ENCODE results near the gene PTPRN2.
"Not testable (repeated sequence)": the region's sequence is repeated elsewhere in the genome, so short reads cannot be mapped to it uniquely, and the experiment has no call there.

Gene PTPRN2

DNA sequence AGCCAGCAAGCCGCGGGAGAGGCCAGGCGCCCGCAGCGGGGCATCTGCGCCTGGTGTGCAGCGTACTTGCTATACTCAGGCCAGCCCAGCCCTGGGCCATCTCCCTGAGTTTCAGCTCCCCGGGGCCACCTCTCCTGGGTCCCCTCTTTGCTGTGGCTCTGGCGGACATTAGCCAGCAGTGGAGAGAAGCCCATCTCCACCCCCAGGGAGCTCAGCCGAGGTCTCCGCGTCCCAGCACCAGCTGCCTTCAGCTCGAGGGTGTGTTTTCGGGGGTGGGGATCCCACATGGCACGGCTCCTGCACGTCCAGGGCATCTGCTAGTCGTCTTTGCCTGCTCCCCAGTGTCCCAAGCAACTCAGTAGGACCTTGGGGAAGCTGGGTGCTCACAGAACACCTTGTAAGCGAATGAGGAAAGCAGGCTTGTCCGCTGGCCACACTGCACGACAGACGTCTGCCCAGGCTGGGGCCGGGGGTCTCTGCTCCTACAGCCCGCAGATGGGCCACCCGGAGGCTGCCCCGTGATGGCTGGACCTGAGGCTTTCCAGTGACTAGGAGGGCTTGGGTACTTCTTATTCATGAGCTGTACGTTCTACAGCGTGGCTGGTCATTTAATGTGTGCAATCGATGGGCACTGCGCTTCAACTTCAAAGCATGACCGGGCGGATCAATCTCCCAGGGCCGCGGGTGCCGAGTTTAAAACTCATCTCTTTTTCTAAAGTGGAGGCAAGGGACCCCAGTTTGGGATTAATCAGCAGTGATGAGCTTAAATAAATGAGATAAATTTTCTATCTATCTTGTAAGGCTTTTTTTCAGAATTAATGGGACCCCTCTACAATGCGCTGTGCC, 795.2 kb downstream of the PTPRN2 start:
- DNase-seq: no peak

DNA sequence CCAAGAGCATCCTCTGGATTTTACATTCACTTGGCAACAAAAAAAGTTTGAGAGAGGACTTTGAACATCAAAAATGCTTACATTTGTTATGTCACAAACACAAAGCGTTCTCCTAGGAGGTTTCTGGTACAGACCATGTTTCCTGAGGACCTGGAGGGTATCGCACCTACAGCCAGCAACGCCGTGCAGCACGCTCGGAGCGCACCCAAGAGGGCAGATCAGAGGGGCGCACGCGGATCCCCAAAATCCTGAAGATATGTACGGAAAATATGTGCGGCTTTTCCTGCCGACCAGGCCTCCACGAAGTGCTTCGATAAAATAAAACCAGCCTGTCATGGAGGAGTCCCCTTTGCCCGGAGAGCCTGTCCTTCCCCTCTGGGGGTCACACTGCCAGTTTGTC, 796.0 kb downstream of the PTPRN2 start:
- DNase-seq: no peak

DNA sequence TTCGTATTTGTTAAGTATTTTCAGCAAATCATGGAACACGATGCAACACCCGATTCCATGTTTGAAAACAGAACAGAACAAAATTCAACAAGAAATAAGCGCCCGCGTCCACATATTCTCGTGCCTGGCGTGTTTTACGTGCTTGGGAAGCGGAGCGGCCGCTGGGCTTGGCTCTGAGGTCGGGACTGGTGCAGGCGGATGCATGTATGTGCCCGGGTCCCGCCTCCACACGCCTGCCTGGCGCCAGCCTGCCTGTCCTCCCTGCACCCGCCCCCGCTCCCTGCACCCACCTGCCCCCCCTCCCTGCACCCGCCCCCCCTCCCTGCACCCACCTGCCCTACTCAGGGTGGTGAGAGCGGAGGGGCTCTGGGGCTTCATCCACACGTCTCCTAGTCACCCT, 796.4 kb downstream of the PTPRN2 start:
- DNase-seq: no peak

DNA sequence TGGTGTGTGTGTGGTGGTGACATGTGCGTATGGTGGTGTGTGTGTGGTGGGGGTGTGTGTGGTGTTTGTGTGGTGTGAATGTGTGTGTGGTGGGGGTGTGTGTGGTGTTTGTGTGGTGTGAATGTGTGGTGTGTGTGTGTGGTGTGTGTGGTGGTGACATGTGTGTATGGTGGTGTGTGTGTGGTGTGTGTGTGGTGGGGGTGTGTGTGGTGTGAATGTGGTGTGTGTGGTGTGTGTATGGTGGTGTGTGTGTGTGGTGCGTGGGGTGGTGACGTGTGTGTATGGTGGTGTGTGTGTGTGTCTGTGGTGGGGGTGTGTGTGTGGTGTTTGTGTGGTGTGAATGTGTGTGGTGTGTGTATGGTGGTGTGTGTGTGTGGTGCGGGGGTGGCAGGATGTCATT, 797.7 kb downstream of the PTPRN2 start:
- DNase-seq: no peak

DNA sequence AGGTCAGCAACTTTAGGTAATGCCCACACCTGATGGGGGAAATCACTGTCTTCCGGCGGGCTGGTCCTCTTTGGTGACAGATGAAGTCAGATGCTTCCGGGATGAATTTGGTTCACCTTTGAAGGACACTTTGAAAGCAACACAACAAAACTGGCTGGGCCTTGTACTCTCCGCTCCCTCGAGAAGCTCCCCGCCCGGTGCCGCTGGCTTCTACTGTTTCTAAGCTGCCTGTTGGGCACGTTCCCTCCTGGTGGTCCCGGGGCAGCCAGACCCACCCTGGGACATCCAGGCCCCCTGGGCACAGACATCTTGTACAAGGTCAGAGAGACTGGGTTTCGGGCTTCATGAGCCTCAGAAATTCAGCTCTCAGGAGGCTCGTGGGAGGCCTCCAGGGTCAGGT, 798.5 kb downstream of the PTPRN2 start:
- DNase-seq: no peak

DNA sequence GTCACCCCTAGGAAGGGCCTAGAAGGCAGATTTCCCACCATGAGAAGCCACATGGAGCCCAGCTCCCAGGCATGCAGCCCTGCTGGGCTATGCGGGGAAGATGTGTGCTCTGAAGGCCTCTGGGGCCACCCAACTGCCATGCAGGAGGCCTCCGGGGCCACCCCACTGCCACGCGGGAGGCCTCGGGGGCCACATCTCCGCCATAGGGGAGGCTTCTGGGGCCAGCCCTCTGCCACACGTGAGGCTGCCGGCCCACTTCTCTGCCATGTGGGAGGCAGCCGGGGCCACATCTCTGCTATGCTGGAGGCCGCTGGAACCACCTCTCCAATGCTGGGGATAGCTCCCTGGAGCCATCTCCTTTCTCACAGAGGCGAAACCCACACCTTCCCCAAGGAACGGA, 799.0 kb downstream of the PTPRN2 start:
- DNase-seq: no peak

DNA sequence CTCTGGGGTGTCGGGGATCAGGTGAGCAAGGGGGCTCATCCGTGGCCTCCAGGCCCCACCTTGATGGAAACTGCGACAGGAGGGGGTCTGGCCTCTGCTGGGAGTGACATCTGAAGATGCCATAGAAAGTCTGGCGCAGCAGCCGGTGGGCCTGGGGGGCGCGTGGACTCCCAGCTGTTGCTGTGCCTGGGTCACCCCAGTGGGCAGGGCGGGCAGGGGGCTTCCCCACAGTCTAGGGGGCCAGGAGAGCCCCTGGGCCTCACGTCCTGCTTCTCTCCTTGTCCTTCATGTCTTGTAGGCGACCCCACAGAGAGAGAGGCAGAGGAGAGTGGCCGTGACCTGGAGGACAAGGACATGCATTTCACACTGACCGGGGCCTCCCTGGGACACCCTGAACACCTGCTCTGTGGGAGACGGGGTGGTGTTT, 800.3 kb downstream of the PTPRN2 start:
- DNase-seq: no peak

DNA sequence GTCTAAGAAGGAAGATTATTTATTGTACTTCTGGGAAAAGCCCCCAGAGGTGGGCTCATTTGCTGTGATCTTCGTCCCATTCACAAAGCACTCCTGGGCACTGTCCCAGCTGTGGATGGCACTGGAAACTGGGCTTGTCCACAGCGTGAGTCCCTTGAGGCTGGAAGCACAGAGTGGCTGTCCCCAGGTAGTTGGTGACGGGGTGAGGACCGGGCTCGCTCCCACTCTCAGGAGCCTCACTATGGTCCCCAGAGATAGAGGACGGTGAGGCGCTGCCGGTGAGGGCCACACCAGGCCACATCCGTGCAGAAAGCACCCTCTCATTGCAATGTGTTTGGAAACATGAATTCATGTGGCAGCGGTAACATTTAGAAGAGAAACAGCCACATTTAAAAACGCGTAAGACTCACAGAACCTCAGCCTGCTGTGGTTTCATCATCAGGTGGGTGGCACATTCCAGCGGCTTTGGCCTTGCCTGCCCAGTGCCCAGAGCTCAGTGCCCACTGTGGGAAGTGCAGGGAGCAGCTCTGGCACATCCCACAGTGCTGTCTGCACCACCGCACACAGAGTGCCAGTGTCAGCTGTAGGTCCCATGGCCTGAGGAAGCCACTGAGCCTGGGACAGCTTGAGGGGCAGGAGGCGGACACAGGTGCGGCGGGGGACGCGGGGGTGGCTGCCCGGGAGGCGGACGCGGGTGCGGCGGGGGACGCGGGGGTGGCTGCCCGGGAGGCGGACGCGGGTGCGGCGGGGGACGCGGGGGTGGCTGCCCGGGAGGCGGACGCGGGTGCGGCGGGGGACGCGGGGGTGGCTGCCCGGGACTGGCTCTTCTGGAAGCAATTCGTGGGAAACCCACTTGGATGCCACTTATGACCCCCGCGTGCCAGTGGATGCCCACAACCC, 801.0 kb downstream of the PTPRN2 start:
- no peak for DNase-seq

DNA sequence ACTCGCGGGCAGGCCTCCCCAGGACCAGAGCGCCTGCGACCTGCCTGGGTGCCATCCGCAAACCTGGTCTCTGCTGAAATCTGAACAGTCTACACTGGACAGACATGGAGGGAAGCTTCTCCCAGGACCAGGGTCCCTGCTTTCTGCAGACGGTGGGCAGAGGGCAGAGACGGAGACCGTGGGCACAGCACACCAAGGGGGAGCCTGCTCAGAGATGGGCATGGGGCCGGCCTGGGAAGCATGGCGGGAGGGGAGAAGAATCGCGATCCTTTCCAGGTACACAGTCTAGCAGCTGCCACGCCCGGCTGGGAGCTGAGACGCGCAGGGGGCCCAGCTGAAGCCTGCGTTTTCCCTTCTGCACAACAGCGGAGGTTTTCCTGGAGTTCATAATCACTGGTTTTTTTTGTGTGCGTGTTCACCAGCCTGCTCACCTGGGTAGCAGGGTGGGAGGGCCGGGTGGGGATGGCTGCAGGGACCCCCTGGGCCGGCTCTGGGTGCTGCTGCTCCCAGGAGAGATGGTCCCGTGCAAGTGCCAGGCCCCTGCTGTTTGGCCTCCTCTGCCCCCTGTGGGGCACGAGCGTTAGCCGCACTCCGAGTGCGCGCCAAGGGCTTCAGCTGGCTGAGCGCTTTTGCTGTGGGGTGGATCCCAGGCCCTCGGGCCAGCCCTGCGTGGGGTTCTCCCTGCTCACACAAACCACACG, 802.0 kb downstream of the PTPRN2 start:
- no peak for DNase-seq

DNA sequence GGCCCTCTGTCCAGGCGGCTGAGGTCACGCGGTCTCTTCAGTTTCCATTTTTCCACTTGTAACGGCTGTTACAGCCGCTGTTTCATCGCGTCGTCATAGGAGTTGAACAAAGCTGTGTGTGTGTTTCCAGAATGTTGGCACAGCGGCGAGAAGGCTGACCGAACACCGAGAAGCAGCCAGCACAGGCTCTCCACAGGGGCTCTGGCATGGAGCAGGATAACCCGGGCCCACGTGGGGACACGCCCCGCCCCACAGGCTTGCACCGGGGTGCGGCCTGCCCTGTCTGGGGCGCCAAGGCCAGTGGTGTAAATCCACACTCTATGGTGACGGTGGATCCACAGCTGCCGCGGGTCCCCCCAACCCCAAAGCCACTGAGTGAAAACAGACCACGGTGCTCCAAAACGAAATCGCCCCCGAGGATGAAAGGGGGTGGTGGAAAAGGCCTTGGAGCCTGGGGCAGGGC, 802.6 kb downstream of the PTPRN2 start:
- no peak for DNase-seq

DNA sequence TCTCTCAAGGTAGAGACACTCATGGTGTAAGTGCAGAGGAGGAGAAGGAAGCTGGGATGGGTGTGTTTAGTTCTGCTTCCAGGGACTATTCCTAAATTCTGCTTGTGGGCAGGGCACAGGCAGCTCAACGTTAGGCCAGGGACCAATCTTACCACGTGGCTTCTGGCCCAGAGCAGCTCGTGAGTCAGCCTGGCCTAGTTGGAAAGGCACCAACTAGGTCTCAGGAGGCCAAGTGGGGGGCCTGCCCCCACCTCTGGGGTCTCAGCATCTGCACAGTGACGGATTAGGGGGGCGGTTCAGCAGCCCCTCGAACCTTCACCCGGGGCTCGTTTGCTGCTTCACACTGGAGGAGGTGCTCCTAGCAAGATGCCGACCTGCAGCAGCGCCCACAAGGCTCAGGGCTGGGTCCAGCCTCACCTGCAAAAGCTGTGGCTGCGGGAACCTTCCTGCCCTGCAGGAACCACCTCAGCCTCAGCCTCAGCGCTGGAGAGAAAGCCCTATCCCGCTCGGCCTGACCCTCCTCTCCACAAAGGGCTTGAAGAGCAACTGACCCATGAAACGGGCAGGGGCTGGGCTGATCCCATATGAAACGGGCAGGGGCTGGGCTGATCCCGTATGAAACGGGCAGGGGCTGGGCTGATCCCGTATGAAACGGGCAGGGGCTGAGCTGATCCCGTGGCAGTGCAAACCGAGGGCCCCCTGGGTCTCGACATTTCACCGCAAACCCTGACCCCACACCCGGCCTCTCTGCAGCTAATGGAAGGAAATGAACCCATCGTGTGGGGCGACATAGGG, 803.4 kb downstream of the PTPRN2 start:
- DNase-seq: no peak

DNA sequence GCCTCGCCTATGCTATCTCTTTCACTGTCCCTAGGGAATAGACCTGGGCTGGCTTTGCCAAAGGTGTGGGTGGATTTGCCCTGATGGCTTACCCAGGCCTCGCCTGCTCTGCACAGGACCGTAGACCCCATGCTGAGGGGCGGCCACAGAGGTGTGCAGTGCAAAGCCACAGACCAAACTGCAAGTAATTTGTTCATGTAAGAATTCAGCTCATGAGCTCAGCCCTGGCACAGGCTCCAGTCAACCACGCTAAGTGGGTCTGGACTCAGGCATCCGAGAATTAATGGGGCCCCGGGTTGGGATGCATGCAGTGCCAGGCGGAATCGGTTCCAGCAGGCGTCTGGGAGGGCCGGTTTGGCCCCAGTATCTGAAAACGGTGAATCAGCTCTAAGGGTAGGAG, 805.6 kb downstream of the PTPRN2 start:
- DNase-seq: no peak

DNA sequence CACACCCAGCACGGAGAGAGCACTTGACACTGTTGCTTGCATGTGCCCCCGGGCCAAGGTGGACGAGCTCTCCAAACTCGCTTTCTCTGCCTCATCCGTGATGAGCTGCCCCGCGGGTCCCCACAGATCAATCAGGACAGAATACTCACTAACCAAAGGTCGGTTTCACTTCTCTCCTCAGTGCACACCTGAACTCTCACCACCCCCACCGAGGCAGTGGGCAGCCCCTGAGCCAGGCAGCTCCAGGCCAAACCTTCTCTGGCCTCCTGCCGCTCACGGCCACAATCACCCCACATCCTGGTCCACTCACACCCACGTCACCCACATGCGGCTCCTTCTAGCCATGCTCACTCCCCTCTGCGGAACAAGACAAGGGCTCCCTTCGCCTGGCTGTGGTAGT, 806.9 kb downstream of the PTPRN2 start:
- no peak for DNase-seq

DNA sequence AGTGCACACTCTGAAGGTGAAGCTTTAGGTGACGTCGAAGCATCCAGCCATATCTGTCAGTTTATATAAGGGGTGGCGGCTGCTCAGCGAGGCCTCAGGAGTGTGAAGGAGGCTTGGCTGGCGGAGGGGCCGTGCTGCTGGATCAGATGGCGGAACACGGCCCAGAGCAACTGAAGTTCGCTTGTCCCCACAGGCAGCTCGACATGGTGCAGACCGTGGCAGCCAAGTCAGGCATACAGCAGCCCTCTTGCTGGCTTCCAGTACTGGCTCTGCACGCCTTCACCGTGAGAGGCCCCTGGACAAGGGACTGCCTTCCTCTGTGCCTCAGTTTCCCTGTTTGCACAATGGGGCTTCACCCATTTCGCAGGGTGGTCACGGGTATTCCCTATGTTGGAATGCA, 807.3 kb downstream of the PTPRN2 start:
- DNase-seq: no peak

DNA sequence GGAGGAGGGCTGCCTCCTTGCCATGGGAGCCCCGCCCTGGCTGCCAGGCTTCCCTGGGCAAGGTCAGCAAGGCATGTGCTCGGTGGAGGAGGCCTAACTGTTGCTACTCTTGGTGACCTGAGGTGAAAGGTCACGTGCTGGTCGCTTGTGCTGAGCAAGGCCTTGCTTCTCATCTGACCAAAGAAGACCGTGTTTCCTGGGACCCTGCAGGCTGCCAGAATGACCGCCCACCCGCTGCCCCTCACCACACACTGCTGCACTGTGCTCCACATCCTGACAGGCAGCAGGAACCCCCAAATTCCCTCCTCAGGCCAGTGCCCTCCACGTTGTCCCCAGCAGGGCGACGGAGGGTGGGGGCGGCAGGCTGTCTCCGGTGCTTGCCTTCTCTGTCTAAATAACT, 808.4 kb downstream of the PTPRN2 start:
- DNase-seq: no peak

DNA sequence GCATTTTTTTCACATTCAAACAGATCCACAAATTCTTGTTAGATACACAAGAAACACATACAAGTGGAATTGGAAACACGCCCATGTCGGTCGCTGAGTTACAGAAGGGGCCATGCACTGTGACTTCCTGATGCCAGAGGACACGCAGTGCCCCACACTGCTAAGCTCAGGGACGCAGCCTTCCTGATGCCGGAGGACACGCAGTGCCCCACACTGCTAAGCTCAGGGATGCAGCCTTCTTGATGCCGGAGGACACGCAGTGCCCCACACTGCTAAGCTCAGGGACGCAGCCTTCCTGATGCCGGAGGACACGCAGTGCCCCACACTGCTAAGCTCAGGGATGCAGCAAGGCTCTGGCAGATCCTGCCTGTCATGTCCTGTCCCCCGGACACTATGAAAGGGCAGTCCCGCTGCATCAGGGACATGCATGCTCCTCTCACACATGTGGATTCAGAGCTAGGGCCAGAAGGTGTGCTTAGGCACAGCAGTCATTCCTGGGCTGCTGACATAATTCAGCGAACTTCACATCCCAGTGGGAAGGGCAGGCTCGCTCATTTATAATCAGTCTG, 810.3 kb downstream of the PTPRN2 start:
- not testable (repeated sequence) for DNase-seq

DNA sequence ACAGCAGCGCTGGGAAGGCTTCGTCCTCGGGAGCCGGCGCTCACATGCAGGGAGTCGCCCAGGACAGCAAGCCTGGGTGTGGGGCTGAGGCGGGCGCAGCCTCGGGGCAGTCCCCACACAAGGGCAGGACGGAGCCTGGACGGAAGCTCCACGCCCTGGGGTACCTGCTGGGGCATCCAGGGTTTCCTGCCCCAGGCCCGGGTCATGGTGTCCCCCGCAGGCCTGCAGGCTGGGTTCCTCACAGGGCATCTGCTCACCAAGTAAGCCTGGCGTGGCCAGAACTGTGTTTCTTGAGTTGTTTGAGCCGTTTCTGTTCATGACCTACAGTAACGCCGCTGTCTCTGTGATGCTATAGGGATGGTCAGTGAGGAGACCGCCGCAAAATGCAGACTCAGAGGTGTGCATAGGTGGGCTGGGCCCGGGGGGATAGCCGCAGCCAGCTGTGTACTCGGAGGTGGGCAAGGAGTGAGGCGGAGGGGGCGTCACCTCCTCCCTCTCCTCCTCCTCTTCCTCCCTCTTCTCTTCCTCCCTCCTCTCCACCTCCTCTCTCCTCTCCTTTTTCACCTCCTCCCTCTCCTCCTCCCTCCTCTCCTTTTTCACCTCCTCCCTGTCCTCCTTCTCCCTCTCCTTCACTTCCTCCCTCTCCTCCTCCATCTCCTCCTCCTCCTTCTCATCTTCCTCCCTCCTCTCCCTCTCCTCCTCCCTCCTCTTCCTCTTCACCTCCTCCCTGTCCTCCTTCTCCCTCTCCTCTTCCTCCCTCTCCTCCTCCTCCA, 811.9 kb downstream of the PTPRN2 start:
- no peak for DNase-seq

DNA sequence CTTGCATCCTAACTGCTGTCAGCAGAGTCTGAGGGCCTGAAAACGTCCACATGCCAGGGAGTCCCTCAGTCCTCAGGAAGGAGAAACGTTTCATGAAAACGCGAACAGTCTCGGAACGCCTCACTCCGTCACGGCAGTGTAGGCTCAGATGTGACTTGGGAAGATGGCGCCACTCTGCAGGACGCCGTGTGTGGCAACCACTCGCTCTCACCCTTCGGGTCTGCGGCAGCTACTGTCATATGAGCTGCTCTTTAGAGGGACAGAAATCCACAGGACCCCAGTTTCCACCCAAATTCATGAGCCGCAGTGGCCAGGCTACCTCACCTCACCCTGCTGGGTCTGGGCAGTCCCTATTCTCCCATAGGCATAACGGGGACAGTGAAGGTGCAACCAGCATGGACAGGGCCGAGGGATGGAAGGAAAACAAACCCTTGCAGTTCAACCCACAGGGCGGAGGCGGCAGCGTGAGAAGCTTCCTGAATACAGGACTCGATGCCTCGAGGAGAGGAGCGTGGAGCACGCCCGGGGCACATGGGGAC, 812.5 kb downstream of the PTPRN2 start:
- no peak for DNase-seq

DNA sequence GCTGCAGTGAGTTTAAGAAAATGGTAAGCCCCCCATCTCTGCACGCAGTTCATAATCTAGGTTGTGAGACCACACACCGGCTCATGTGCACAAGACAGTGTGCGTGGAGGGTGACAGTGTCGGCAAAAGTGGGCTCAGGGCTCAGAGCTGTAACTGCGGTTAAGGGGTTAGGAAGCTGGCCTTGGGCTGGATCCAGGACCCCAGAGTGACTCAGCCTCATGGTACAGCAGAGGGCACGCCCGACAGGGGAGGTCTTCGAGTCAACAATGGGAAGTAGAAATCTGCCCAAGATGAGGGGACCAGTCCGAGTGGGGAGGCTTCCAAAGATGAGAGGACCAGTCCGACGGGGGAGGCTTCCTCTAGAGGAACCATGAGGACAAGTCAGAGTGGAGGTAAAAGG, 813.1 kb downstream of the PTPRN2 start:
- DNase-seq: no peak

DNA sequence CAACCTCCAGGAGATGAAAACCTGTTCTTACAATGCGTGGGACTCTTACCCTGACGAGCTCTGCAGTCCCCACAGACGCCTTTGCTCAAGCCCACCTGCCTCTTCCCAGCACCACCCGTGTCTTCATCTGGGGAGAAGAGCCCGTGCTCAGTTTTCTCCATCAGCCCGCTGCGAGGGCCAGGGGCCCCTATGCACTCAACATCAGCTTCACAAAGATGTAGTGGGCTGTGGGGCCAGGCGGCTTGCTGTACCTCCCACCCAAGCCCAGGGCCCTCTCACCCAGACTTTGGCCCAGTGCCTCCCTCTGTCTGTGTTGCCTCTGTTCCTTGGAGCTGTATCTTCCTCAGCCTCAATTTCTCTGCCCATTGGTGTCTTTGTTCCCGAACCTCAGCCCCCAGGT, 814.3 kb downstream of the PTPRN2 start:
- no peak for DNase-seq
